ENCODE results near the gene MYO5C.
"Not testable (repeated sequence)": the region's sequence is repeated elsewhere in the genome, so short reads cannot be mapped to it uniquely, and the experiment has no call there.

Gene MYO5C

GRCh38 chr15:52200831-52201365 lies 94.7 kb downstream of the MYO5C start:
- FAIRE-seq = peak; percentile 21

DNA sequence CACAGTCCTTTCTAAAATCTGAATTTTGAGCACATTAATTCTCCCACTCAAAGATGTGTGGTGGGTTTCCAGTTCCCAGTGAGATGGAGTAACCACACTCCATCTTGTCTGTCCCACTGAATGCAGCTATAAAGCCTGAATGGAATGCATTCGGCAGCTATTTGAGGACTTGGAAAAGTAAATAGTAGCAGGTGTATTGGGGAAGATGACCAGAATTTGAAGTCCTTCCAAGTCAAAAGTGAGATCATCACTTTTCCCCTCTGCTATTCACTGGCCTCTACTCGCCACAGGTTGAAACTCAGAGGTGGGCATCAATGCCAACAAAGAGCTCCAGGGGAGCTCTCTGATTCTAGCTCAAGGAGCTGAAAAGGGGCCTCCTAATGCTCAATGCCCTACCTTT lies 96.3 kb downstream of the MYO5C start:
- FAIRE-seq = no peak

- no peak for FAIRE-seq
Observed at GRCh38 chr15:52196891-52197290, 98.7 kb downstream of the MYO5C start.

GRCh38 chr15:52193791-52194190 lies 101.8 kb downstream of the MYO5C start:
- FAIRE-seq = no peak

DNA sequence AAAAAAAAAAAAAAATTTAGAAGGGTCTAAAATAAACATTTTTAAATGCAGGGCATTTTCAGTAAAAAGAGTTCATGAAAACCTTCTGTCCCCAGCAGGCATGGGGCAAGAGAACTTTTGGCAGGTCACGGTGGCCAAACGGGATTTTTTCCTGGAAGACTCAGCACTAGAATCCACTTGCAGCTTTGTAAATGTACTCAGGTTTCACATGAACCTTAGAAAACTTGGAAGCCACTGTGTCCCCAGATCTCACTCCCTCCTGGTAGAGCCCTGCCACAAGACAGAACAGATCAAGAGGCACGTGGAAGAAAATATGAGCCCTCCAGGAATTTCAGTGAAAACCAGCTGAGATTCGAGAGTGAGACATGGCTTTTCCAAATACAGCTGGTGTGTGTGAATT lies 102.3 kb downstream of the MYO5C start:
- no peak for FAIRE-seq

DNA sequence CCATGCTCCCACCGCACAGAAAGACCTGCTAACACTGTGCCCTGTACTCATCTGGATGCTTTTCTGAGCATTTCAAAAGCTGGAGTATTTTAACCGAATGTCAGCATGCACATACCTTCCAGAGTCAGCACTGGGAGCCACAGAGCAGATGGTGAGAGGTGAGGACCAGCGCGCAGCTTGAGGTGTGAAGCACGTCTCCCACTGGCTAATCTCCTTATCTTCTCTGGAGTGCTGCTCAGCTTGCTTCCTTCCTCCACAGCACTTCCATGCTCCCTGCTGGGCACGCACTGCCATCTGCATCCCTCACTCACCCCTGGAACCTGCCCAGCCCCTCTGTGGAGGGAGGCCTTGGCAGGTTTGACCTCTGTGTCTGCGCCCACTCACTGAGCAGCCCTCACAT lies 104.4 kb downstream of the MYO5C start, which contains the start of gene GNB5:
Gene GNB5, minus strand, starts transcription at position 186 of the 400 bp plus-strand sequence. CDS start 6,716 bp downstream, outside the sequence.
- no peak for FAIRE-seq

DNA sequence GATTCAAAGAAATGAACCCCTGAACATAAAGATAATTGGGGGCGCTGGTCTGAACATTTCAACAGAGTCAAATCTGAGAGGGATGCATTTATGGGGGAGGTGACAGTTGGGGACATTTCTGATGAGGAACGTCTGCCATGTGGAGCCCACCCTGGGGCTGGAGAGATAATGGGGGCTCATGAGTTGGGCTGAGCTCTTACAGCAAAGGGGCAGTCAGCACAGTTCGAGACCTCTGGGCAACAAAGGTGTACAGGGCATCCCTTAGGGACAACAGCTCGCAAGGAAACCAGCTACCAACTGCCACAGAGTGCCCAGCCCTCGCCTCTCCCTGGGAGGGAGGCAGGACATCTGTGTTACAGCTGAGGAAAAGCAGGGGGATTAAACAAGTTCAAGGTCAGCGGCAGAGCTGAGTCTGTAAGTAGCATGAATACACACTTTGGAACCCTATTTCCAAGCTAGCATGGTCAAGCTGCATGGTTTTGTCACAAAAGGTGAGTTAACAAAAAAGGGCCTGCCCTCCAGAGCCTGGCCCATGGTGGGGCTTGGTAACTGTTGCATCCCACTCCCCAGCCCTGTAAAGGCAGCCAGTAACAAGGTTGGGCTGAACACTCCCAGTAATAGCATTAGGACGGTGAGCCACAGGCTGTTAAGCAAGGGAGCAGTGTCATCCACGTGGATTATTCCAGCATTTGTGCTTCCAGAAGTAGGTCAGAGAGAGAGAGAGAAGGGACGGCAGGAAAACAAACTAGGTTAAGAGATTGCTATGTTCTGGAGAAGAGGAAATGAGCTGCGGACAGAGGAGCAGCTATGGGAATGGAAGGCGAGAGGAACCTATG lies 108.7 kb downstream of the MYO5C start:
- no peak for FAIRE-seq

- FAIRE-seq = no peak
Observed at GRCh38 chr15:52185151-52185561, 110.4 kb downstream of the MYO5C start.

GRCh38 chr15:52184721-52185120 lies 110.9 kb downstream of the MYO5C start:
- FAIRE-seq = no peak

DNA sequence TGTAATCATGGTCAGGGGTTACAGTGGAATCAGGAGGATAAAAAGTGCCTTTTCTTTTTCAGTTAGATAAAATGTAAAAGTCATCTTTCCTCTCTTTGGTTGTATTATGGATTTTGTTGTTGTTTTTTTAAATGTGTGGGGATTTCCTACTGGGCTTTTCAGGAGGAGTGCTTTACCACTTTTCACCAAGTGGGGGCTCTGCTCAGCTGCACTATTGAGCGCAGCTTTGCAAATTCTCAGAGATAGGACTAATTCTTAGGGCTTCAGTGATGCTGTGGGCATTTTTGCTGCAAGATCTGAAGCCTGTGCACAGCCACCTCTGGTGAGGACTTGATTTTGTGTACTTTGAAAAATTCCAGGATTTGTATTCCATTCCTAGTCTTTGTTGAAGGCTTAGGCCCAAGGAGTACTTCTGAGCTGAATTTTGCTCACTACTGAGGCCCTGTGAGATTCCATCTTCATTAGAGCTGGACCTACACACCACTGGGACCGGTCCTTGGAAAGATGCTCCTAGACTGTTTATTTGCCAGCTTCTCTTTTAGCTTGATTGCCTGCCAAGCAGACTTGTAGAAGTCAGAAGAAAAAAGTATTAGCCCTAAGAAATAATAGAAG lies 111.9 kb downstream of the MYO5C start:
- no peak for FAIRE-seq

DNA sequence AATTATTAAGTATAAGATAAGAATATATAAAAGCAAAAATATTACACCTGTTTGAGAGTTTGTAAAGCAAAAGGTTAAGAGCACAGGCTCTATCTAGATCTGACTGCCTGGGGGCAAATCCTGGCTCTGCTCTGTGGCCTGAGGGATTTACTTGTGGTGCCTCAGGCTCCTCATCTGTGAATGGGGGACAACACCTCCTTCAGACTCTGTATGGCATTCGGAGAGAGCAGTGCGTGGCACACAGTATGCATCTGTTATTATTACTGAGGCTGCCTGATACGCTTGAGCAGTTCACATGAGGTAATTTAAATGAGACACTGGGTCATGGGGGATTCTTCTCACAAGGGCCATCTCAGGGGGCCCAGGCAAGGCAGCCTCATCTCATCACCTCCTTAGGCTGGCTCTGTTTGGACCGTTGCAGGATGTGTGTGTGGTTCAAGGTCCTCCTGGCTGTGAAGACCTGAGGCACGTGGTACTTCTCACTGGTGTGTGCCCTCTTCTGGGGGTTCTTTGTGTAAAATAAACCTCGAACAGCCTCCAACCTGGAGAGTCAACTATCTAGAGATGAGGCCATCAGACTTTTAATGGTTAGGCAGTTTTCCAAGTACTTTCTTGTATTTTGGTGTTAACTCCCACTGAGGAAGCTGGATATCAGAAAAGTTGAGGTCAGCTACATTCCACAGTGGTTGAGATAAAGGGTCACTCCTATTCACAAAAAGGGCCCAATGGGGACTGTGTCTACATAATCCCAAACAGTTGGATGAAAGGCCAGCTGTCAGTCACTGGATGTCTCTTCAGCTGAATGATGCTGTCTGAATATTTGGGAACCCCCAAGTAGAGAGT lies 113.4 kb downstream of the MYO5C start:
- no peak for FAIRE-seq

- FAIRE-seq = no peak
Observed at GRCh38 chr15:52180851-52181450, 114.7 kb downstream of the MYO5C start.

GRCh38 chr15:52180196-52180835 lies 115.3 kb downstream of the MYO5C start:
- FAIRE-seq = no peak

- FAIRE-seq = no peak
Observed at GRCh38 chr15:52179278-52180195, 116.1 kb downstream of the MYO5C start.

- no peak for FAIRE-seq
Observed at GRCh38 chr15:52178765-52179164, 116.8 kb downstream of the MYO5C start.

GRCh38 chr15:52172869-52173268 lies 122.7 kb downstream of the MYO5C start:
- no peak for FAIRE-seq

DNA sequence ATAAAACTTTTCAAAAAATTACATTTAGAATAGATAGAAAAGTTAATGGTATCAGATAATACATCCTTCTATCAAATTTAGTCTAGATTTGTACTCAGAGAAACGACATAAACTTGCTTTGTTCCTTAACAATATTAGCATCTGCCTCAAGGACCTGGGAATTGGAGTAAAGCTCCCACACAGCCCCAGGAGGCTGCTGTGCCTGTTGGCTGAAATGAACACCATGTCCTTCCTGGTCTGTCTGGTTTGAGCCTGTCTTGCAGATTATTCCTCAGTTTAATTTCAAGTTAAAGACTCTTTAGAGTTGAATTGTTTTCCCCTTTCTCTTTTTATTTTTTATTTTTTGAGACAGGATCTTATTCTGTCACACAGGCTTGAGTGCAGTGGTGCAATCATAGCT lies 123.8 kb downstream of the MYO5C start:
- no peak for FAIRE-seq

DNA sequence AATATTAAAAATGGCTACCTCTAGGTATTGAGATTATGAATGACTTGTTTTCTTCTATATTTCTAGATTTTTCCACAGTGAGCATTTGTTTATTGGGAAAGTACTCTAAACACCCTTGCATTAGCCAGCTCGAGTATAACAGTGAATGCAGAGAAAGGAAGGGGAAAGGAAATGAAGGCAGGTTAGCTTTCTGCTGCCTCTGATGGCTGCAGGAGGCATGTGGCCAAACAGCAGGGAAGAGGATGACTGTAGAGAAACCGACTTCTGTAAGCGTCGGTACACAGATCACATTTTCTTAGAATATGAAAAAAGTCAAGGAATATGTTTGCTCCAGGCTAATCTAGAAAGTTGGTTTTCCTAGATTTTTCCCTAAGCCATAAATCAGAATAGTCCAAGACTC lies 124.2 kb downstream of the MYO5C start:
- FAIRE-seq = no peak

GRCh38 chr15:52170199-52170598 lies 125.4 kb downstream of the MYO5C start:
- not testable (repeated sequence) for FAIRE-seq

DNA sequence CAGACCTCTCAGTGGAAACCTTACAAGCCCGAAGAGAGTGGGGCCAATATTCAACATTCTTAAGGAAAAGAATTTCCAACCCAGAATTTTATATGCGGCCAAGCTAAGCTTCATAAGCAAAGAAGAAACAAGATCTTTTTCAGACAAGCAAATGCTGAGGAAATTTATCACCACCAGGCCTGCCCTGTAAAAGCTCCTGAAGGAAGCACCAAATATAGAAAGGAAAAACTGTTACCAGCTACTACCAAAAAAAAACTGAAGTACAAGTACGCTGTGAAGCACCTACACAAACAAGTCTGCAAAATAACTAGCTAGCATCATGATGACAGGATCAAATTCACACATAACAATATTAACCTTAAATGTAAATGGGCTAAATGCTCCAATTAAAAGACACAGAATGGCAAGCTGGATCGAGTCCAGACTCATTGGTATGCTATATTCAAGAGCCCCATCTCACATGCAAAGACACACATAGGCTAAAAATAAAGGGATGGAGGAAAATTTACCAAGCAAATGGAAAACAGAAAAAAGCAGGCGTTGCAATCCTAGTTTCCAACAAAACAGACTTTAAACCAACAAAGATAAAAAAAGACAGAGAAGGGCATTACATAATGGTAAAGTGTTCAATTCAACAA lies 130.0 kb downstream of the MYO5C start:
- FAIRE-seq = not testable (repeated sequence)
